H9 (cell line): ENCODE results near the gene CPXM1. TPM values are rescaled to one million over a fixed set of nuclear protein-coding genes. Genes with fewer than 3 reads are reported as not detected.

Experiments
- DNase-seq: peaks from one replicate; pipeline ENCODE4 v3.0.0-alpha.2; 2017
- H2AFZ ChIP-seq: one replicate; pipeline ENCODE4 v1.6.1; 2013; ENCODE audit warnings: mild to moderate bottlenecking, low read length, control low read depth, moderate library complexity
- H2AK5ac ChIP-seq: 2 replicates; pipeline ENCODE4 v1.6.1; 2013; ENCODE audit warnings: low read length, control low read depth, mixed read lengths; ENCODE audit not compliant: insufficient read length
- H2BK120ac ChIP-seq: one replicate; pipeline ENCODE4 v1.6.1; 2013; ENCODE audit warnings: low read depth, mild to moderate bottlenecking, low read length, control low read depth, inconsistent platforms; ENCODE audit not compliant: poor library complexity, severe bottlenecking
- H2BK12ac ChIP-seq: 2 replicates; pipeline ENCODE4 v1.6.1; 2013; ENCODE audit warnings: low read length, control low read depth, mixed read lengths, low read depth; ENCODE audit not compliant: insufficient read length
- H2BK15ac ChIP-seq: 2 replicates; pipeline ENCODE4 v1.6.1; 2013; ENCODE audit warnings: low read depth, low read length, control low read depth
- H2BK20ac ChIP-seq: one replicate; pipeline ENCODE4 v1.6.1; 2013; ENCODE audit warnings: low read depth, mild to moderate bottlenecking, low read length, control low read depth, inconsistent platforms; ENCODE audit not compliant: poor library complexity, severe bottlenecking
- H2BK5ac ChIP-seq: 2 replicates; pipeline ENCODE4 v1.6.1; 2013; ENCODE audit warnings: low read length, control low read depth, mixed read lengths; ENCODE audit not compliant: insufficient read length
- H3K14ac ChIP-seq: 2 replicates; pipeline ENCODE4 v1.6.1; 2013; ENCODE audit warnings: low read length, control low read depth; ENCODE audit not compliant: insufficient read depth
- H3K18ac ChIP-seq: 2 replicates; pipeline ENCODE4 v1.6.1; 2013; ENCODE audit warnings: low read depth, mild to moderate bottlenecking, mixed read lengths, low read length, control low read depth; ENCODE audit not compliant: insufficient read length
- H3K23ac ChIP-seq: 2 replicates; pipeline ENCODE4 v1.6.1; 2013; ENCODE audit warnings: low read length, control low read depth, mixed read lengths, low read depth; ENCODE audit not compliant: insufficient read length
- H3K23me2 ChIP-seq: 2 replicates; pipeline ENCODE4 v1.6.1; 2013; ENCODE audit warnings: low read depth, mild to moderate bottlenecking, mixed read lengths, low read length, control low read depth; ENCODE audit not compliant: insufficient read length, poor library complexity, severe bottlenecking
- H3K27ac ChIP-seq: 2 replicates; pipeline ENCODE4 v1.5.1; 2013; ENCODE audit warnings: low read length, control low read depth, mixed read lengths, low read depth; ENCODE audit not compliant: insufficient read length
- H3K27me3 ChIP-seq: 2 replicates; pipeline ENCODE4 v1.6.1; 2013; ENCODE audit warnings: low read length, control low read depth, inconsistent platforms; ENCODE audit not compliant: insufficient read depth
- H3K4ac ChIP-seq: 2 replicates; pipeline ENCODE4 v1.6.1; 2013; ENCODE audit warnings: low read depth, mild to moderate bottlenecking, control low read depth, inconsistent platforms, low read length, moderate library complexity
- H3K4me1 ChIP-seq: 2 replicates; pipeline ENCODE4 v1.6.1; 2013; ENCODE audit warnings: low read length, control low read depth, inconsistent platforms; ENCODE audit not compliant: insufficient read depth
- H3K4me2 ChIP-seq: 2 replicates; pipeline ENCODE4 v1.6.1; 2013; ENCODE audit warnings: low read length, control low read depth, mixed read lengths; ENCODE audit not compliant: insufficient read length, insufficient read depth
- H3K56ac ChIP-seq: 2 replicates; pipeline ENCODE4 v1.6.1; 2013; ENCODE audit warnings: low read depth, mild to moderate bottlenecking, mixed read lengths, low read length, control low read depth; ENCODE audit not compliant: insufficient read length
- H3K79me1 ChIP-seq: 2 replicates; pipeline ENCODE4 v1.6.1; 2013; ENCODE audit warnings: low read depth, mild to moderate bottlenecking, moderate library complexity, low read length, control low read depth, inconsistent platforms; ENCODE audit not compliant: insufficient read depth, poor library complexity, severe bottlenecking
- H3K79me2 ChIP-seq: 2 replicates; pipeline ENCODE4 v1.6.1; 2013; ENCODE audit warnings: low read length, control low read depth, inconsistent platforms; ENCODE audit not compliant: insufficient read depth
- H3K9ac ChIP-seq: 2 replicates; pipeline ENCODE4 v1.6.1; 2013; ENCODE audit warnings: low read length, control low read depth, mixed read lengths; ENCODE audit not compliant: insufficient read length; ENCODE audit errors: extremely low read depth
- H3K9me3 ChIP-seq: one replicate; pipeline ENCODE4 v1.6.1; 2013; ENCODE audit warnings: low read depth, low read length, inconsistent platforms; ENCODE audit not compliant: control insufficient read depth
- H3T11ph ChIP-seq: one replicate; pipeline ENCODE4 v1.6.1; 2013; ENCODE audit warnings: mild to moderate bottlenecking, low read length, control low read depth, inconsistent platforms
- H4K20me1 ChIP-seq: one replicate; pipeline ENCODE4 v1.6.1; 2013; ENCODE audit not compliant: control insufficient read depth, insufficient read length, insufficient read depth
- H4K5ac ChIP-seq: 2 replicates; pipeline ENCODE4 v1.6.1; 2013; ENCODE audit warnings: low read depth, mild to moderate bottlenecking, mixed read lengths, low read length, control low read depth; ENCODE audit not compliant: insufficient read length
- H4K8ac ChIP-seq: replicated peaks from 2 replicates; pipeline ENCODE4 v1.6.1; 2013; ENCODE audit warnings: low read length, control low read depth, mixed read lengths, low read depth; ENCODE audit not compliant: insufficient read length
- H4K91ac ChIP-seq: 2 replicates; pipeline ENCODE4 v1.6.1; 2013; ENCODE audit warnings: low read depth, mild to moderate bottlenecking, moderate library complexity, mixed read lengths, low read length, control low read depth; ENCODE audit not compliant: insufficient read length
- H3K27ac Mint-ChIP-seq, 3 experiments: 2 replicates in 2 of 3; 3 replicates in 1 of 3; pipeline ENCODE4 v1.8.0; 2020 to 2021; ENCODE audit warnings: mixed read lengths in 3 of 3, mild to moderate bottlenecking in 1 of 3, moderate library complexity in 1 of 3
- H3K27me3 Mint-ChIP-seq: 2 replicates; pipeline ENCODE4 v1.8.0; 2021; ENCODE audit warnings: low read depth, mild to moderate bottlenecking, moderate library complexity, mixed read lengths
- H3K36me3 Mint-ChIP-seq, 3 experiments: 2 replicates in 2 of 3; 3 replicates in 1 of 3; pipeline ENCODE4 v1.8.0; 2020 to 2021; ENCODE audit warnings: low read depth in 3 of 3, mixed read lengths in 3 of 3; ENCODE audit not compliant: insufficient read depth in 1 of 3
- H3K4me1 Mint-ChIP-seq, 2 experiments: 2 replicates each; pipeline ENCODE4 v1.8.0; 2020; ENCODE audit warnings: mixed read lengths in 2 of 2
- H3K4me3 Mint-ChIP-seq, 2 experiments: 2 replicates in 1 of 2; 3 replicates in 1 of 2; pipeline ENCODE4 v1.8.0; 2020 to 2021; ENCODE audit warnings: mild to moderate bottlenecking in 2 of 2, mixed read lengths in 2 of 2, moderate library complexity in 1 of 2
- H3K9me3 Mint-ChIP-seq, 2 experiments: 2 replicates in 1 of 2; 3 replicates in 1 of 2; pipeline ENCODE4 v1.8.0; 2020; ENCODE audit warnings: mild to moderate bottlenecking in 2 of 2, mixed read lengths in 2 of 2, moderate library complexity in 1 of 2
- CTCF ChIP-seq: fragments of 200-600 bp; sonication (generic); conservative IDR thresholded peaks from 3 replicates; pipeline ENCODE4 v1.8.0; 2021; ENCODE audit warnings: antibody characterized with exemption, mild to moderate bottlenecking
- WGBS: extraction: QIAGEN DNeasy Blood & Tissue Kit; methylation state at CpG from one replicate; pipeline ENCODE4 v1.1.7; 2013; ENCODE audit warnings: missing lambda C conversion rate, low lambda C conversion rate, mixed read lengths; ENCODE audit not compliant: insufficient read length; ENCODE audit errors: extremely low coverage; 5-methylcytosine and 5-hydroxymethylcytosine counted together
- total RNA-seq: library from RNA; stranded (reverse); gene quantifications from 2 replicates; pipeline ENCODE4 v1.2.1, GENCODE V29; 2021

The CPXM1 gene
- total RNA-seq, 1 experiment from 2014 or later = 69.0 TPM

GRCh38 chr20:2838170-2838797 lies 37.9 kb upstream of the CPXM1 start:
- H2AK5ac ChIP-seq = no peak overlapping the region
- WGBS = no CpG with 5 or more reads among the region's 19 CpGs

More at GRCh38 chr20:2838170-2838797, 37.9 kb upstream of the CPXM1 start:
- Histone ChIP-seq H3K4ac (no peak overlapping the region), H4K20me1 (no peaks in the 10 kb centered on the region), H3K9me3 (no peaks in the 10 kb centered on the region), H2BK20ac (no peak overlapping the region), H3K79me2 (no peaks in the 10 kb centered on the region), H3K56ac (no peak overlapping the region), H3K27ac (no peak overlapping the region), H3K18ac (no peak overlapping the region), H4K5ac (no peak overlapping the region), H3T11ph (no peak overlapping the region), H4K8ac (no peak overlapping the region), H3K27me3 (peaks cover 7% of the 10 kb centered on the region; the same call in 1 of the 2 replicates), H2BK5ac (no peak overlapping the region), H3K4me2 (no peak overlapping the region), H3K23ac (no peak overlapping the region), H3K23me2 (peaks cover 7% of the 10 kb centered on the region), H3K9ac (no peak overlapping the region), H2BK15ac (no peak overlapping the region), H2AFZ (no peak overlapping the region), H2BK120ac (no peak overlapping the region), H3K4me1 (no peaks in the 10 kb centered on the region), H3K79me1 (no peaks in the 10 kb centered on the region), H4K91ac (no peak overlapping the region), H2BK12ac (no peak overlapping the region), H3K14ac (no peak overlapping the region)
- Mint-ChIP-seq H3K4me3 (no peak overlapping the region), H3K27me3 (peaks cover 12% of the 10 kb centered on the region), H3K27ac (no peak overlapping the region), H3K36me3 (peaks cover 3 to 27% (median 23%) of the 10 kb centered on the region in 3 experiments), H3K4me1 (peaks cover 4 to 10% of the 10 kb centered on the region in 2 experiments), H3K9me3 (peaks cover 0 to 4% of the 10 kb centered on the region in 2 experiments; a peak in 1 of 5 replicates)
- no peak for DNase-seq
- no peak for TF ChIP-seq CTCF
